Neural progenitor cell (in vitro differentiated cells): ENCODE measurements around the gene RPL29. TPM values are rescaled to one million over a fixed set of nuclear protein-coding genes. Genes with fewer than 3 reads are reported as not detected.

Experiments
- DNase-seq: peaks from one replicate; pipeline ENCODE4 v3.0.0-alpha.2; 2016; ENCODE audit warnings: low spot score
- H2AFZ ChIP-seq: fragments of 200-600 bp; sonication (generic); replicated peaks from 2 replicates; pipeline ENCODE4 v1.6.1; 2016; ENCODE audit warnings: antibody characterized with exemption
- H3F3A ChIP-seq: fragments of 200-600 bp; sonication (generic); 2 replicates; pipeline ENCODE4 v1.6.1; 2016; ENCODE audit warnings: antibody characterized with exemption, low read depth
- H3K27ac ChIP-seq: fragments of 200-600 bp; sonication (generic); 2 replicates; pipeline ENCODE4 v1.5.1; 2016; ENCODE audit warnings: mild to moderate bottlenecking
- H3K27me3 ChIP-seq: fragments of 200-600 bp; sonication (generic); 2 replicates; pipeline ENCODE4 v1.6.1; 2016; ENCODE audit warnings: mild to moderate bottlenecking, moderate library complexity
- H3K36me3 ChIP-seq: fragments of 200-600 bp; sonication (generic); 2 replicates; pipeline ENCODE4 v1.5.1; 2016
- H3K4me1 ChIP-seq: fragments of 200-600 bp; sonication (generic); 2 replicates; pipeline ENCODE4 v1.6.1; 2016; ENCODE audit warnings: mixed run types
- H3K4me2 ChIP-seq: fragments of 200-600 bp; sonication (generic); 2 replicates; pipeline ENCODE4 v1.6.1; 2016
- H3K4me3 ChIP-seq: fragments of 200-600 bp; sonication (generic); 2 replicates; pipeline ENCODE4 v1.5.1; 2016
- H3K79me2 ChIP-seq: fragments of 200-600 bp; sonication (generic); 2 replicates; pipeline ENCODE4 v1.6.1; 2016; ENCODE audit warnings: low read depth
- H3K9ac ChIP-seq: fragments of 200-600 bp; sonication (generic); 2 replicates; pipeline ENCODE4 v1.6.1; 2016
- H3K9me3 ChIP-seq: fragments of 200-600 bp; sonication (generic); 2 replicates; pipeline ENCODE4 v1.5.1; 2016; ENCODE audit warnings: low read depth
- H4K20me1 ChIP-seq: fragments of 200-600 bp; sonication (generic); 2 replicates; pipeline ENCODE4 v1.6.1; 2016; ENCODE audit warnings: low read depth
- H3K27ac Mint-ChIP-seq: 3 replicates; pipeline ENCODE4 v1.8.0; 2021; ENCODE audit warnings: mixed read lengths
- H3K27me3 Mint-ChIP-seq: 2 replicates; pipeline ENCODE4 v1.8.0; 2022; ENCODE audit warnings: low read depth, mild to moderate bottlenecking, inconsistent platforms, moderate library complexity, mixed read lengths; ENCODE audit not compliant: insufficient read depth
- H3K36me3 Mint-ChIP-seq: 3 replicates; pipeline ENCODE4 v1.8.0; 2021; ENCODE audit warnings: mixed read lengths
- H3K4me1 Mint-ChIP-seq: 3 replicates; pipeline ENCODE4 v1.8.0; 2021; ENCODE audit warnings: mixed read lengths
- H3K4me3 Mint-ChIP-seq: 3 replicates; pipeline ENCODE4 v1.8.0; 2021; ENCODE audit warnings: mild to moderate bottlenecking, moderate library complexity, mixed read lengths
- H3K9me3 Mint-ChIP-seq: 3 replicates; pipeline ENCODE4 v1.8.0; 2020; ENCODE audit warnings: mixed read lengths
- EZH2 ChIP-seq: fragments of 200-600 bp; sonication (generic); IDR thresholded peaks from 2 replicates; pipeline ENCODE4 v1.6.1; 2017; ENCODE audit warnings: antibody characterized with exemption, mild to moderate bottlenecking, moderate library complexity
- EZH2phosphoT487 ChIP-seq: fragments of 200-600 bp; sonication (generic); IDR thresholded peaks from 2 replicates; pipeline ENCODE4 v1.6.1; 2017; ENCODE audit warnings: antibody characterized with exemption
- total RNA-seq: library from RNA; depleted of rRNA; stranded (reverse); fragments of >200 nt; gene quantifications from 2 replicates; pipeline ENCODE4 v1.2.3, GENCODE V29; 2015; ENCODE audit warnings: low replicate concordance
- TF ChIP-seq, protein P1 (sequence below): fragments of 200-600 bp; sonication (generic); IDR thresholded peaks from 2 replicates; pipeline ENCODE4 v1.5.1; 2017; ENCODE audit warnings: antibody characterized with exemption, mild to moderate bottlenecking

The RPL29 gene
- total RNA-seq, 1 donor from 2014 or later, result 1,431 TPM

DNA sequence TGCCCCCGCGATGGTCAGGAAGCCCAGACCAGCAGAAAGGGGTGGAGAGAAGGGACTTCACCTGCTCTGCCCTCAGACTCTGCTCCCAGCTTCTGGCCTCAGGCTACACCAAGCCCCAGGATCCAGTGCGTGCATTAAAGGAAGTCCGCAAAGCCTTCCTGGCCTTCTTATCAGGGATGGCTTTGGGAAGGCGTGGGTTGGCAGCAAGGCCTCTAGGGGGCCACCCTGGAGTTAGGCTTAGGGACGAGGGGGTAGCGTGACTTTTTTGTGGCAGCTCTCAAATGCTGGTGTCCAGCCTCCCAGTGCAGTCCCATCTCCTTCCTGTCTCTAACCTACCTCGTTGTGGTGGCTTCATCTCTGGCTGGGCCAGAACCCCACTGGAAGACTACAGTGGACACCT is 18.9 kb upstream of the RPL29 start:
- H3K4me1 ChIP-seq, result peaks cover 10% of the 10 kb centered on the region
- H3K79me2 ChIP-seq, result no peaks in the 10 kb centered on the region
- H4K20me1 ChIP-seq, result no peaks in the 10 kb centered on the region
- H3K27me3 ChIP-seq, result no peaks in the 10 kb centered on the region
- H3K9me3 Mint-ChIP-seq, result peaks cover 2% of the 10 kb centered on the region
- no peak overlapping the region for H3K27ac ChIP-seq
- peaks cover 9% of the 10 kb centered on the region for H3K4me1 Mint-ChIP-seq
- peak overlapping the region; percentile 58 for H2AFZ ChIP-seq
- peak; percentile 65 for DNase-seq
- no peaks in the 10 kb centered on the region for H3K36me3 Mint-ChIP-seq
- no peaks in the 10 kb centered on the region for H3F3A ChIP-seq
- H3K36me3 ChIP-seq, result no peaks in the 10 kb centered on the region
- H3K9me3 ChIP-seq, result no peaks in the 10 kb centered on the region
- peaks cover 16% of the 10 kb centered on the region for H3K27me3 Mint-ChIP-seq
- H3K9ac ChIP-seq, result no peak overlapping the region
- TF ChIP-seq, protein P1, sequence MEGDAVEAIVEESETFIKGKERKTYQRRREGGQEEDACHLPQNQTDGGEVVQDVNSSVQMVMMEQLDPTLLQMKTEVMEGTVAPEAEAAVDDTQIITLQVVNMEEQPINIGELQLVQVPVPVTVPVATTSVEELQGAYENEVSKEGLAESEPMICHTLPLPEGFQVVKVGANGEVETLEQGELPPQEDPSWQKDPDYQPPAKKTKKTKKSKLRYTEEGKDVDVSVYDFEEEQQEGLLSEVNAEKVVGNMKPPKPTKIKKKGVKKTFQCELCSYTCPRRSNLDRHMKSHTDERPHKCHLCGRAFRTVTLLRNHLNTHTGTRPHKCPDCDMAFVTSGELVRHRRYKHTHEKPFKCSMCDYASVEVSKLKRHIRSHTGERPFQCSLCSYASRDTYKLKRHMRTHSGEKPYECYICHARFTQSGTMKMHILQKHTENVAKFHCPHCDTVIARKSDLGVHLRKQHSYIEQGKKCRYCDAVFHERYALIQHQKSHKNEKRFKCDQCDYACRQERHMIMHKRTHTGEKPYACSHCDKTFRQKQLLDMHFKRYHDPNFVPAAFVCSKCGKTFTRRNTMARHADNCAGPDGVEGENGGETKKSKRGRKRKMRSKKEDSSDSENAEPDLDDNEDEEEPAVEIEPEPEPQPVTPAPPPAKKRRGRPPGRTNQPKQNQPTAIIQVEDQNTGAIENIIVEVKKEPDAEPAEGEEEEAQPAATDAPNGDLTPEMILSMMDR, result peak; percentile 49
- no peak for TF ChIP-seq EZH2
- no peak overlapping the region for H3K4me2 ChIP-seq
- no peak overlapping the region for H3K27ac Mint-ChIP-seq
- H3K4me3 Mint-ChIP-seq, result no peak overlapping the region
- H3K4me3 ChIP-seq, result no peak overlapping the region

DNA sequence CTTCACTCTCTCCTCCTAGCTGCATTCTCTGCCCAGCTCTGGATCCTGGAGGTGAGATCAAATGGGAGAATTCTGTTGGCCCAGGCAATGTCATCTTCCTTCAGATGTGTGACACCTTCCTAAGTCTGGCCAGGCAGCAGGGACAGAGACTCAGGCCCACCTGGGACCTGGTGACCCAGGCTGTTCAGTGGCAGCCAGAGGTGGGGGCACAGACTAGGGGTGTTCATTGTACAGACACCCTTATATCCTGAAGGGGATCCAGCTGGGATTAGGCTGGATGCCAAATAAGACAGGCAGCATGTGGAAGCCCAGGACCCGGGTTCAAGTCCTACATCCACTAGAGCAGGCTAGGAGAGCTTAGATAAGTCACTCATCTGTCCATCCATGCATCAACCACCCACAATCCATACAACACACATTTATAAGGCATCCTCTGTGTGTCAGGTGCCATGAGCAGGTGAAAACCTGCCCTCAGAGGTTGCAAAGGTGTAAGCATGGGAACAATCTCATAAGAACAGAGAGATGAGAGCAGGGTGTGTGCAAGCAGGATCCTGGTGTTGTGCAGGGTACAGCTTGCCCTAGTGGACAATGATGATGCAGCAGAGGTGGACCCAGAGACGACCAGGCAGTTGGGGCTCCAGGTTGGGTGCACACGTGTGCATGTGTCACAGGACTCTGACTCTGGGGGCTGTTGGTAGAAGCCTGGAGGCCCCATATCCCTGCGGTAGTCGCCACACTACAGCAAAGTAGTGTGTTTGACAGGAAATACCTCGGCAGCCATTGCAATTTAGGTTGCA is 18.3 kb upstream of the RPL29 start:
- no peak for TF ChIP-seq EZH2phosphoT487
- no peak for TF ChIP-seq EZH2
- TF ChIP-seq, protein P1, result no peak
- no peak for DNase-seq

DNA sequence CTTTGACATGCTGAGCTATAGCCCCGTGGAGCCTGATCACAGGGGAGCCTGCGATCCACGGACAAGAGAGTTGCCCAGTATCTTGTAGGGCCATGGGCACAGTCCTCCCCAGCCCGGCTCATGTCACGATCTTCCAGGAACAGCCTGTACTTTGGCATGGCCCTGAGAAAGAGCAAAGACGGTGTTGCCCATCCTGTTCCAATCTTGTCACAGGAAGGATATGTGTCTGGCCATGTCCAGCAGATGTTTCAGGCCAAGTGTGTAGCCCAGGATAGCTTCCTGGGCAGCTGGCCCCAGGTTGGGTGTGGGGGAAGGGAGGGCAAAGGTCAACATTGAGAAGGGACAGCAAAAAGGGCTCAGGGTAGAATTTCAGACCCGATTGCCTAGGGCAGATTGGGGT is 17.0 kb upstream of the RPL29 start:
- no peaks in the 10 kb centered on the region for H3K79me2 ChIP-seq
- DNase-seq, result no peak
- no peak overlapping the region for H3K4me3 ChIP-seq
- H2AFZ ChIP-seq, result no peak overlapping the region
- Mint-ChIP-seq H3K27me3 (peaks cover 16% of the 10 kb centered on the region), H3K9me3 (peaks cover 2% of the 10 kb centered on the region), H3K27ac (peak overlapping the region; percentile 81), H3K4me1 (peaks cover 5% of the 10 kb centered on the region), H3K36me3 (no peaks in the 10 kb centered on the region), H3K4me3 (no peak overlapping the region)
- H4K20me1 ChIP-seq, result no peaks in the 10 kb centered on the region
- no peak overlapping the region for H3K4me2 ChIP-seq
- H3K9ac ChIP-seq, result no peak overlapping the region
- no peaks in the 10 kb centered on the region for H3K36me3 ChIP-seq
- peaks cover 10% of the 10 kb centered on the region for H3K4me1 ChIP-seq
- H3K9me3 ChIP-seq, result no peaks in the 10 kb centered on the region
- no peaks in the 10 kb centered on the region for H3F3A ChIP-seq
- H3K27me3 ChIP-seq, result no peaks in the 10 kb centered on the region
- TF ChIP-seq EZH2 (no peak), EZH2phosphoT487 (no peak)
- TF ChIP-seq, protein P1, result no peak
- H3K27ac ChIP-seq, result no peak overlapping the region

More for the DNA sequence above, 18.3 kb upstream of the RPL29 start:
- Mint-ChIP-seq H3K4me1 (peaks cover 5% of the 10 kb centered on the region), H3K9me3 (peaks cover 2% of the 10 kb centered on the region), H3K27me3 (peaks cover 16% of the 10 kb centered on the region), H3K27ac (peak overlapping the region; percentile 25), H3K36me3 (no peaks in the 10 kb centered on the region), H3K4me3 (no peak overlapping the region)
- Histone ChIP-seq H3K27me3 (no peaks in the 10 kb centered on the region), H2AFZ (peak overlapping the region; percentile 58), H3K4me1 (peaks cover 10% of the 10 kb centered on the region), H3F3A (no peaks in the 10 kb centered on the region), H3K79me2 (no peaks in the 10 kb centered on the region), H3K4me3 (no peak overlapping the region), H3K9ac (no peak overlapping the region), H4K20me1 (no peaks in the 10 kb centered on the region), H3K9me3 (no peaks in the 10 kb centered on the region), H3K4me2 (no peak overlapping the region), H3K36me3 (no peaks in the 10 kb centered on the region), H3K27ac (no peak overlapping the region)
